Endothelial cell of umbilical vein (primary cell): ENCODE data around the gene COL1A1.

ENCODE experiments used
- EZH2 ChIP-seq: IDR thresholded peaks from 2 replicates; pipeline ENCODE4 v1.6.1; 2012; ENCODE audit warnings: borderline replicate concordance, low read depth, mild to moderate bottlenecking, moderate library complexity, low read length, inconsistent platforms; ENCODE audit not compliant: severe bottlenecking
- POLR2A ChIP-seq: IDR thresholded peaks from 2 replicates; pipeline ENCODE4 v1.6.1; 2012; ENCODE audit warnings: low read depth, mild to moderate bottlenecking, control low read depth, low read length
- TF ChIP-seq, protein P1 (sequence below), 2 donors: IDR thresholded peaks; 1 replicate in 1 of 2; 2 replicates in 1 of 2; pipeline ENCODE4 v1.5.1; 2011; ENCODE audit warnings: low read length in 2 of 2, mild to moderate bottlenecking in 2 of 2, moderate library complexity in 2 of 2, control low read depth in 1 of 2, inconsistent platforms in 1 of 2, low read depth in 1 of 2; ENCODE audit not compliant: insufficient read depth in 1 of 2; ENCODE audit errors: extremely low read depth in 1 of 2
- TF ChIP-seq, protein P2 (sequence below): IDR thresholded peaks from 2 replicates; pipeline ENCODE4 v1.6.1; 2011; ENCODE audit not compliant: insufficient read depth, insufficient read length

DNA sequence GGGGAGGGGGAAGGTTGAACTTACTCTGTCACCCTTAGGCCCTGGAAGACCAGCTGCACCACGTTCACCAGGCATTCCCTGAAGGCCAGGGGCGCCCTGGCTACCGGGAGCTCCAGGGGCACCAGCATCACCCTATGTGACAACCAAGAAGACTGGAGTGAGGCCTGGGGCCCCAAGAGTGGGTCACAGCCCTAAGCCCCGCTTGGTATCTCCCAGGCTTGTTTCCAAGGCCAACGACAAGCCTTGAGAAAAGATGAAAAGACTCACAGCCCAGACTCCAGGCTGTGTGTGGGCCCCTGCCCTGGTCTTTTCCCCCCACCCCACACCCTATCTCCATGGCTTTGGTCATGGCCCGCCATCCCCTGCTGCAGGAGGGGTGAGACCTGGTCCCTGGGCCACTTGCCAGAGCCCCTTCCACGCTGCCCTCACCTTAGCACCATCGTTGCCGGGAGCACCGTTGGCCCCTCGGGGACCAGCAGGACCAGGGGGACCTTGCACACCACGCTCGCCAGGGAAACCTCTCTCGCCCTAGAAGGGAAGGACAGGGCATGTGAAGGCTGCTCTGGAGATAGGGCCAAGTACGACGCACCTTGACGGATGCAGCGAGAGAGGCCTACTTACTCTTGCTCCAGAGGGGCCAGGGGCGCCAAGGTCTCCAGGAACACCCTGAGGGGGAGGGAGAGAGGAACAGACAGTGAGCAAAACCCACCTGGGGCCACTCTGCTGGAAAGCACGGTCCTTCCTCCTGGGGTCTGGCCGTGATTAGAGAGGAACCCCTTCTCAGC lies 9.9 kb downstream of the COL1A1 start:
- TF ChIP-seq, protein P1, sequence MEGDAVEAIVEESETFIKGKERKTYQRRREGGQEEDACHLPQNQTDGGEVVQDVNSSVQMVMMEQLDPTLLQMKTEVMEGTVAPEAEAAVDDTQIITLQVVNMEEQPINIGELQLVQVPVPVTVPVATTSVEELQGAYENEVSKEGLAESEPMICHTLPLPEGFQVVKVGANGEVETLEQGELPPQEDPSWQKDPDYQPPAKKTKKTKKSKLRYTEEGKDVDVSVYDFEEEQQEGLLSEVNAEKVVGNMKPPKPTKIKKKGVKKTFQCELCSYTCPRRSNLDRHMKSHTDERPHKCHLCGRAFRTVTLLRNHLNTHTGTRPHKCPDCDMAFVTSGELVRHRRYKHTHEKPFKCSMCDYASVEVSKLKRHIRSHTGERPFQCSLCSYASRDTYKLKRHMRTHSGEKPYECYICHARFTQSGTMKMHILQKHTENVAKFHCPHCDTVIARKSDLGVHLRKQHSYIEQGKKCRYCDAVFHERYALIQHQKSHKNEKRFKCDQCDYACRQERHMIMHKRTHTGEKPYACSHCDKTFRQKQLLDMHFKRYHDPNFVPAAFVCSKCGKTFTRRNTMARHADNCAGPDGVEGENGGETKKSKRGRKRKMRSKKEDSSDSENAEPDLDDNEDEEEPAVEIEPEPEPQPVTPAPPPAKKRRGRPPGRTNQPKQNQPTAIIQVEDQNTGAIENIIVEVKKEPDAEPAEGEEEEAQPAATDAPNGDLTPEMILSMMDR (IDR thresholded peaks at IDR 0.05; ENCODE audit: extremely low read depth in 1 of 2, insufficient read depth in 1 of 2, low read depth in 1 of 2, low read length in 2 of 2): no peak
- TF ChIP-seq, protein P2, sequence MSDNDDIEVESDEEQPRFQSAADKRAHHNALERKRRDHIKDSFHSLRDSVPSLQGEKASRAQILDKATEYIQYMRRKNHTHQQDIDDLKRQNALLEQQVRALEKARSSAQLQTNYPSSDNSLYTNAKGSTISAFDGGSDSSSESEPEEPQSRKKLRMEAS: no peak
- TF ChIP-seq EZH2: no peak
- no peak for TF ChIP-seq POLR2A
